ENCODE data around the gene ZNF697. TPM values are rescaled to one million over a fixed set of nuclear protein-coding genes. Genes with fewer than 3 reads are reported as not detected.

The ZNF697 gene
- polyA plus RNA-seq, 1 donor (not counting 4 experiments of a cell fraction or from before 2014, with no cell fraction given) = 4.7 TPM

DNA sequence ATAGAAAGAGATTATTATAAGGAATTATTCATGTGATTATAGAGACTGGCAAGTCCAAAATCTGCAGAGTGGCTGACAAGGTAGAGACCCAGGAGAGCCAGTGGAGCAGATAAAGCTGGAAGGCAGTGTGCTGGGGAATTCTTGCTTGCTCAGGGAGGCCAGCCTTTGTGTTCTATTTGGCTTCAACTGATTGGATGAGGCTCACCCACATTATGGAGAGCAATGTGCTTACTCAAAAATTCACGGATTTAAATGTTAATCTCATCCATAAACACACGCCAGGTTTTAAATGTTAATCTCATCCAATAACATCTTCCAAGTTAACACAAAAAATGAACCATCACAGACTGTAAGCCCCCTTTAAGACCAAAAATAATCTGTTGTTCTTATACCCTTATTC is 33.5 kb upstream of the ZNF697 start:
- no peak for DNase-seq (ENCODE audit: low read depth, low spot score)
- Histone ChIP-seq H3K79me2 (ENCODE audit: control insufficient read depth, insufficient read depth, low read length) (no peaks in the 10 kb centered on the region), H3K9ac (ENCODE audit: control insufficient read depth, extremely low read depth, insufficient read depth, low read length) (no peak overlapping the region), H3K36me3 (ENCODE audit: control insufficient read depth in 2 of 2, extremely low read depth in 1 of 2, insufficient read depth in 2 of 2, low read length in 2 of 2) (no peaks in the 10 kb centered on the region), H3K4me1 (ENCODE audit: control insufficient read depth, extremely low read depth, insufficient read depth, low read length) (peaks cover 21% of the 10 kb centered on the region), H3K4me2 (ENCODE audit: control insufficient read depth, extremely low read depth, insufficient read depth, low read depth, low read length) (no peak overlapping the region), H3K9me1 (ENCODE audit: control insufficient read depth, extremely low read depth, insufficient read depth, low read length) (peaks cover 4% of the 10 kb centered on the region), H3K27me3 (ENCODE audit: control insufficient read depth, extremely low read depth, insufficient read depth, low read length) (no peaks in the 10 kb centered on the region), H2AFZ (ENCODE audit: control insufficient read depth, low read length) (no peak overlapping the region), H3K4me3 (ENCODE audit: control insufficient read depth in 2 of 3, extremely low read depth in 1 of 3, insufficient read depth in 2 of 3, low read depth in 1 of 3, low read length in 3 of 3) (no peak overlapping the region), H4K20me1 (ENCODE audit: control insufficient read depth, extremely low read depth, insufficient read depth, low read length) (no peaks in the 10 kb centered on the region), H3K27ac (ENCODE audit: control insufficient read depth, insufficient read depth, low read length) (no peak overlapping the region), H3K9me3 (ENCODE audit: control insufficient read depth, low read depth, low read length) (no peaks in the 10 kb centered on the region)
- TF ChIP-seq, protein P1, sequence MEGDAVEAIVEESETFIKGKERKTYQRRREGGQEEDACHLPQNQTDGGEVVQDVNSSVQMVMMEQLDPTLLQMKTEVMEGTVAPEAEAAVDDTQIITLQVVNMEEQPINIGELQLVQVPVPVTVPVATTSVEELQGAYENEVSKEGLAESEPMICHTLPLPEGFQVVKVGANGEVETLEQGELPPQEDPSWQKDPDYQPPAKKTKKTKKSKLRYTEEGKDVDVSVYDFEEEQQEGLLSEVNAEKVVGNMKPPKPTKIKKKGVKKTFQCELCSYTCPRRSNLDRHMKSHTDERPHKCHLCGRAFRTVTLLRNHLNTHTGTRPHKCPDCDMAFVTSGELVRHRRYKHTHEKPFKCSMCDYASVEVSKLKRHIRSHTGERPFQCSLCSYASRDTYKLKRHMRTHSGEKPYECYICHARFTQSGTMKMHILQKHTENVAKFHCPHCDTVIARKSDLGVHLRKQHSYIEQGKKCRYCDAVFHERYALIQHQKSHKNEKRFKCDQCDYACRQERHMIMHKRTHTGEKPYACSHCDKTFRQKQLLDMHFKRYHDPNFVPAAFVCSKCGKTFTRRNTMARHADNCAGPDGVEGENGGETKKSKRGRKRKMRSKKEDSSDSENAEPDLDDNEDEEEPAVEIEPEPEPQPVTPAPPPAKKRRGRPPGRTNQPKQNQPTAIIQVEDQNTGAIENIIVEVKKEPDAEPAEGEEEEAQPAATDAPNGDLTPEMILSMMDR (optimal IDR thresholded peaks at IDR 0.05 in 1 of 3, IDR thresholded peaks at IDR 0.05 in 1 of 3, conservative IDR thresholded peaks at IDR 0.05 in 1 of 3; ENCODE audit: extremely low read depth in 1 of 3, insufficient read depth in 2 of 3, low read length in 3 of 3) = no peak
- TF ChIP-seq EZH2 (IDR thresholded peaks at IDR 0.05; ENCODE audit: low read length) = no peak
- no peak for FAIRE-seq
- dilution Hi-C loops (cut with MboI; ENCODE audit: extremely low pct_ligation_motif_present, low sequenced_read_pairs) = no loop called here

DNA sequence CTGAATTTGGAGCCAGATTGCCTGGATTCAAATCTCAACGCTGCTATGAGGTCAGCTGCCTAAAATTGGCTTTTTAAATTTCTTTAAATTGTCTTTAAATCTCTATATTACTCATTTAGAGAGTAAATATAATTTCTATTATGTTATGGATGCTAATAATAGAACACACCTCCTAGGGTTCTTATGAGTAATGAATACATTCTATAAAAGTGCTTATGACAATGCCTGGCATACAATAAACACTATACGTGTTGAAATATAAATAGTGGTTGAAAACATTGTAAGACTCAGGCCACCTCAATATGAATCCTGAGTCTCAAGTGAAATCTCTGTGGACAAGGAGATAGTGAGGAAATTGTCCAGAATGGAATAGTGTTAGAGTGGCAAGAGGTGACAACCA is 32.7 kb upstream of the ZNF697 start:
- FAIRE-seq (no peak), DNase-seq (ENCODE audit: low read depth, low spot score) (no peak)
- no peak for TF ChIP-seq EZH2 (IDR thresholded peaks at IDR 0.05; ENCODE audit: low read length)
- TF ChIP-seq, protein P1 (optimal IDR thresholded peaks at IDR 0.05 in 1 of 3, IDR thresholded peaks at IDR 0.05 in 1 of 3, conservative IDR thresholded peaks at IDR 0.05 in 1 of 3; ENCODE audit: extremely low read depth in 1 of 3, insufficient read depth in 2 of 3, low read length in 3 of 3) = no peak
- no peak overlapping the region for H3K4me2 ChIP-seq (ENCODE audit: control insufficient read depth, extremely low read depth, insufficient read depth, low read depth, low read length)
- H3K79me2 ChIP-seq (ENCODE audit: control insufficient read depth, insufficient read depth, low read length) = no peaks in the 10 kb centered on the region
- H3K4me1 ChIP-seq (ENCODE audit: control insufficient read depth, extremely low read depth, insufficient read depth, low read length) = peaks cover 17% of the 10 kb centered on the region
- no peaks in the 10 kb centered on the region for H3K27me3 ChIP-seq (ENCODE audit: control insufficient read depth, extremely low read depth, insufficient read depth, low read length)
- no peak overlapping the region for H2AFZ ChIP-seq (ENCODE audit: control insufficient read depth, low read length)
- H3K27ac ChIP-seq (ENCODE audit: control insufficient read depth, insufficient read depth, low read length) = no peak overlapping the region
- dilution Hi-C loops (cut with MboI; ENCODE audit: extremely low pct_ligation_motif_present, low sequenced_read_pairs) = no loop called here
- H3K9me3 ChIP-seq (ENCODE audit: control insufficient read depth, low read depth, low read length) = no peaks in the 10 kb centered on the region
- no peak overlapping the region for H3K9ac ChIP-seq (ENCODE audit: control insufficient read depth, extremely low read depth, insufficient read depth, low read length)
- H3K4me3 ChIP-seq (ENCODE audit: control insufficient read depth in 2 of 3, extremely low read depth in 1 of 3, insufficient read depth in 2 of 3, low read depth in 1 of 3, low read length in 3 of 3) = no peak overlapping the region
- H3K9me1 ChIP-seq (ENCODE audit: control insufficient read depth, extremely low read depth, insufficient read depth, low read length) = no peaks in the 10 kb centered on the region
- H3K36me3 ChIP-seq (ENCODE audit: control insufficient read depth in 2 of 2, extremely low read depth in 1 of 2, insufficient read depth in 2 of 2, low read length in 2 of 2) = no peaks in the 10 kb centered on the region
- H4K20me1 ChIP-seq (ENCODE audit: control insufficient read depth, extremely low read depth, insufficient read depth, low read length) = no peaks in the 10 kb centered on the region

Data from keratinocyte (primary cell).